Sigmoid colon (tissue), 7 donors: ENCODE data around the gene PLOD3. TPM values are rescaled to one million over a fixed set of nuclear protein-coding genes. Genes with fewer than 3 reads are reported as not detected.

Source experiments
- DNase-seq: peaks from one replicate; pipeline ENCODE4 v3.0.0-alpha.2; 2019
- H3K27ac ChIP-seq, 4 donors: fragments of 200-600 bp; sonication (generic); one replicate each; pipeline ENCODE4 v1.5.1; 2016 to 2019; ENCODE audit warnings: mild to moderate bottlenecking in 1 of 4
- H3K27me3 ChIP-seq, 3 donors: fragments of 200-600 bp; sonication (generic); one replicate each; pipeline ENCODE4 v1.5.1; 2019; ENCODE audit warnings: mild to moderate bottlenecking in 1 of 3
- H3K36me3 ChIP-seq, 4 donors: fragments of 200-600 bp; sonication (generic); one replicate each; pipeline ENCODE4 v1.5.1; 2016 to 2019
- H3K4me1 ChIP-seq, 4 donors: fragments of 200-600 bp; sonication (generic); one replicate each; pipeline ENCODE4 v1.5.1; 2017 to 2019
- H3K4me3 ChIP-seq, 4 donors: fragments of 200-600 bp; sonication (generic); one replicate each; pipeline ENCODE4 v1.5.1; 2017 to 2019; ENCODE audit warnings: mild to moderate bottlenecking in 2 of 4, moderate library complexity in 1 of 4
- H3K9me3 ChIP-seq, 4 donors: fragments of 200-600 bp in 3 of 4; sonication (generic) in 3 of 4; one replicate each; pipeline versions ENCODE4 v1.5.1 to v1.6.1; 2013 to 2019
- CTCF ChIP-seq, 4 experiments: fragments of 450-650 bp in 3 of 4; fragments of 200-600 bp in 1 of 4; IDR thresholded peaks; one replicate each; pipeline ENCODE4 v1.5.1; 2016 to 2019; ENCODE audit warnings: antibody characterized with exemption in 4 of 4, mild to moderate bottlenecking in 3 of 4, moderate library complexity in 2 of 4
- EP300 ChIP-seq, 4 donors: sonication (generic); formaldehyde crosslinking; IDR thresholded peaks; one replicate each; pipeline ENCODE4 v1.6.1; 2017; ENCODE audit warnings: antibody characterized with exemption in 4 of 4
- POLR2A ChIP-seq, 2 donors: fragments of 450-650 bp; IDR thresholded peaks; one replicate each; pipeline ENCODE4 v1.6.1; 2016; ENCODE audit warnings: antibody characterized with exemption in 2 of 2, mild to moderate bottlenecking in 2 of 2, moderate library complexity in 2 of 2
- POLR2AphosphoS5 ChIP-seq, 4 donors: sonication (generic); formaldehyde crosslinking; IDR thresholded peaks; one replicate each; pipeline ENCODE4 v1.6.1; 2017; ENCODE audit warnings: antibody characterized with exemption in 4 of 4
- WGBS, 2 donors: extraction: QIAGEN DNeasy Blood & Tissue Kit; methylation state at CpG; one replicate each; pipeline ENCODE4 v1.1.7; 2013; 5-methylcytosine and 5-hydroxymethylcytosine counted together
- intact Hi-C: fragments of 100-400 bp; cut with DNase I; formaldehyde crosslinking; loops from one replicate; pipeline ENCODE4 v1.15.1; 2023
- polyA plus RNA-seq, 3 donors: library from polyadenylated mRNA; stranded (reverse); fragments of 200-250 nt; gene quantifications; one replicate each; pipeline ENCODE4 v1.2.3, GENCODE V29; 2013
- total RNA-seq, 4 donors: library from RNA; depleted of rRNA; stranded (reverse); fragments of >200 nt; gene quantifications; one replicate each; pipeline ENCODE4 v1.1.0, GENCODE V29; 2016
- donor health status: healthy with polysubstance abuse.
- donor health status: Bipolar disorder and iron deficiency.
- donor health status: healthy.

The PLOD3 gene
- total and polyA plus RNA-seq, 7 donors, result 18.0 to 57.3 (median 26.0) TPM

- Histone ChIP-seq H3K4me1 (peaks cover 0 to 21% (median 16%) of the 10 kb centered on the region in 4 donors), H3K27ac (no peak overlapping the region), H3K36me3 (peaks cover 18 to 93% (median 54%) of the 10 kb centered on the region in 4 donors), H3K4me3 (no peak overlapping the region), H3K27me3 (no peaks in the 10 kb centered on the region), H3K9me3 (no peaks in the 10 kb centered on the region)
- TF ChIP-seq POLR2AphosphoS5 (IDR thresholded peaks at IDR 0.05), result no peak
- no peak for TF ChIP-seq EP300 (IDR thresholded peaks at IDR 0.05)
- TF ChIP-seq POLR2A (IDR thresholded peaks at IDR 0.05), result no peak
- 97 to 98% methylated on average over 24 of the region's 24 CpGs for WGBS, 2 donors
- DNase-seq, result no peak
- intact Hi-C loops, result loop anchor here (10.0 kb wide), 1 partner anchor 73 kb away; no protein-coding TSS in a partner anchor
Measured at GRCh38 chr7:101211501-101211900, 5.9 kb downstream of the PLOD3 start.

DNA sequence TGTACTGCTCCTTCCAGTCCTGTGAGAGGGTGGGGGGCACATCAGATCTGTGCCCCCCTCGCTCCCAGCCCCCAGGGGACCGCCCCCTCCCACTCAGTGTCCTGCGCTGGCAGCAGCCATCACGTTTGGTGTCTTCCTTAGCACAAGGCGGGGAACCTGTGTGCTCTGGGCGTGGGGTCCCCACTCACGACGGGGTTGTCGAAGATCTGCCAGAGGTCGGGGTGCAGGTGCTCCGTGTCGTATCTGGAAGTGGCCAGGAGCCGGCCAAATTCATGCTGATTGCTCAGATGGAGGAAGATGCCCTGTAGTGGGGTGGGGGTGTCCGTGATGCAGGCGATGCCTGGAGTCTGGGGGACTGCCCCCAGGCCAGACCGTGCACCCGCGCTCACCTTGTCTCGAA is 7.2 kb downstream of the PLOD3 start:
- 93 to 95% methylated on average over 19 of the region's 19 CpGs for WGBS, 2 donors
- intact Hi-C loops, result loop anchor here (10.0 kb wide), 1 partner anchor 75 kb away; no protein-coding TSS in a partner anchor
- H3K36me3 ChIP-seq, result peaks cover 18 to 93% (median 51%) of the 10 kb centered on the region in 4 donors
- no peaks in the 10 kb centered on the region for H3K27me3 ChIP-seq
- H3K4me3 ChIP-seq, result no peak overlapping the region
- H3K27ac ChIP-seq, result no peak overlapping the region
- no peaks in the 10 kb centered on the region for H3K9me3 ChIP-seq
- H3K4me1 ChIP-seq, result peaks cover 0 to 7% (median 5%) of the 10 kb centered on the region in 4 donors
- TF ChIP-seq CTCF (IDR thresholded peaks at IDR 0.05) (no peak), POLR2AphosphoS5 (IDR thresholded peaks at IDR 0.05) (no peak), EP300 (IDR thresholded peaks at IDR 0.05) (no peak), POLR2A (IDR thresholded peaks at IDR 0.05) (no peak)
- DNase-seq, result no peak

GRCh38 chr7:101208794-101209193 is 8.6 kb downstream of the PLOD3 start:
- WGBS, 2 donors, result 92 to 96% methylated on average over 14 of the region's 14 CpGs
- H3K36me3 ChIP-seq, result peaks cover 18 to 79% (median 44%) of the 10 kb centered on the region in 4 donors

DNA sequence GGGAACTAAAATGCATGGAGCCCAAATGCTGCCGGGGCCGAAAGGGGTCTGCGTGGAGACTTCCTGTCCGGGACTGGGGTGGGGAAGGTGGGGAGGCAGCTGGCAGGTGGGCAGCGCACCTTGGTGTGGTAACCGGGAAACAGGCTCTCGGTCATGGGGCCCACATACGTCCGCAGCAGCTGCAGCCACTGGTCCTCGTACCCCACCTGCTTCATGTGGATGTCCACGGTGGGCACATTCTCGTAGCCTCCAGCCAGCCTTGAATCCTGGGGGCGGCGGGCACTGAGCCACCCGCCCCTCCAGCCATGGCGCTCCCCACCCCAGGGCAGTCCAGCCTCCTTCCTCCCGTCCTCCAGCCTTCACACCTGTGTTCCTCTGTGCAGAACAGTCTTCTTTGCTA is 9.9 kb downstream of the PLOD3 start:
- no peak overlapping the region for H3K4me3 ChIP-seq
- TF ChIP-seq EP300 (IDR thresholded peaks at IDR 0.05) (no peak), POLR2A (IDR thresholded peaks at IDR 0.05) (no peak), CTCF (IDR thresholded peaks at IDR 0.05) (no peak), POLR2AphosphoS5 (IDR thresholded peaks at IDR 0.05) (no peak)
- H3K27ac ChIP-seq, result no peak overlapping the region
- intact Hi-C loops, result no loop called here
- no peaks in the 10 kb centered on the region for H3K9me3 ChIP-seq
- H3K36me3 ChIP-seq, result peaks cover 15 to 66% (median 35%) of the 10 kb centered on the region in 4 donors
- H3K27me3 ChIP-seq, result peaks cover 2 to 16% (median 5%) of the 10 kb centered on the region in 3 donors
- DNase-seq, result no peak
- H3K4me1 ChIP-seq, result peaks cover 0 to under 1% (median 0%) of the 10 kb centered on the region in 4 donors
- 93 to 94% methylated on average over 17 of the region's 17 CpGs for WGBS, 2 donors

More at GRCh38 chr7:101208794-101209193, 8.6 kb downstream of the PLOD3 start:
- no peaks in the 10 kb centered on the region for H3K9me3 ChIP-seq
- H3K27me3 ChIP-seq, result peaks cover 0 to 4% (median 0%) of the 10 kb centered on the region in 3 donors
- H3K4me1 ChIP-seq, result no peaks in the 10 kb centered on the region
- DNase-seq, result no peak
- no peak overlapping the region for H3K4me3 ChIP-seq
- TF ChIP-seq POLR2A (IDR thresholded peaks at IDR 0.05), result no peak
- no peak for TF ChIP-seq EP300 (IDR thresholded peaks at IDR 0.05)
- no peak for TF ChIP-seq POLR2AphosphoS5 (IDR thresholded peaks at IDR 0.05)
- no peak for TF ChIP-seq CTCF (IDR thresholded peaks at IDR 0.05)
- no peak overlapping the region for H3K27ac ChIP-seq
- intact Hi-C loops, result no loop called here

DNA sequence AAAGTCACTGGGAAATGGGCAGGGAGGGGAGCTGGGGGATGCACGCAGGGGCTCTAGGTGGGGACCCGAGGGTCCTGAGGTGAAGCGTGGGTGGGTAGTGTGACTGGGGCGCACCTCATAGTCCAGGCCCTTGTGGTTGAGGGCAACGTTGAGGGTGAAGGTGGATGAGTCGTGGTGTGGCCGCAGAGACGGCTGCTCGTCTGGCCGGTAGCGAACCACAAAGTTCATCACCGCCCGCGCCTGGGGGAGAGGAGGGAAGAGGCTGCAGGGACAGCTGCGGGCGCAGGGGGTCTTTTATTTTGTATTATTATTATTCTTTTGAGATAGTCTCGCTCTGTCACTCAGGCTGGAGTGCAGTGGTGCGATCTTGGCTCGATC is 10.7 kb downstream of the PLOD3 start:
- intact Hi-C loops, result no loop called here
- Histone ChIP-seq H3K27ac (no peak overlapping the region), H3K4me3 (no peak overlapping the region), H3K9me3 (no peaks in the 10 kb centered on the region), H3K36me3 (peaks cover 13 to 58% (median 27%) of the 10 kb centered on the region in 4 donors), H3K4me1 (peaks cover 0 to 8% (median 7%) of the 10 kb centered on the region in 4 donors), H3K27me3 (peaks cover 10 to 24% (median 12%) of the 10 kb centered on the region in 3 donors)
- DNase-seq, result no peak
- TF ChIP-seq EP300 (IDR thresholded peaks at IDR 0.05) (no peak), CTCF (IDR thresholded peaks at IDR 0.05) (no peak), POLR2A (IDR thresholded peaks at IDR 0.05) (no peak), POLR2AphosphoS5 (IDR thresholded peaks at IDR 0.05) (no peak)
- 89% methylated on average over 19 of the region's 19 CpGs for WGBS, 2 donors
